Stimulated activated CD8-positive, alpha-beta memory T cell treated with anti-CD3 and anti-CD28 coated beads, Interleukin-2, amount 100 ng/mL, for 48 hours (primary cell): ENCODE measurements around the gene RBM8A.

Experiments
- DNase-seq, 2 donors: peaks; one replicate each; pipeline ENCODE4 v3.0.0-alpha.2; 2020; ENCODE audit warnings: low read depth in 2 of 2

RBM8A gene

GRCh38 chr1:145918144-145918991 lies 8.9 kb downstream of the RBM8A start, which contains the start of gene PEX11B:
Gene PEX11B (minus strand): TSS chr1:145918717. CDS start chr1:145918688, 29 bp downstream.
- peak; percentile 81 to 87 for DNase-seq

DNA sequence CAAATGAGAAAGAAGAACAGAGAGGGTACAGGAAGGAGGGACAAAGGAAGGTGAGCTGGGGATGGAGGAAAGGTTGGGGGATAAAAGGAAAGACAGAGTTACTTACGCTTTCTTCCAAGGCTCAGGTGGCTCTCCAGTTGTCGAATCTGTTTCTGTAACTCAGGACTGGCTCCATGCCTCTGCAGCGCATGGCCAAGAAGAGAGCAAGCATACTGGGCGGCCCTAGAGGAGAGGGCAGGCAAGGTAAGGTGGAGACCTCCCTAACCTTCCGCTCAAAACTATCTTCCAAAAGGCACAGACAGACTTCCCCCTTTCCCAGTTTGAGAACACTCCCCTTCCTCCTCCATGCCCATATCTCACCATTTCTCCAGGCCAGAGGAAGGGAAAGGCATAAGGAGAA lies 9.7 kb downstream of the RBM8A start:
- no peak for DNase-seq

GRCh38 chr1:145916745-145917144 lies 10.5 kb downstream of the RBM8A start:
- DNase-seq: no peak

GRCh38 chr1:145912128-145912641 lies 15.1 kb downstream of the RBM8A start:
- DNase-seq: no peak

GRCh38 chr1:145908653-145909052 lies 18.6 kb downstream of the RBM8A start:
- no peak for DNase-seq

GRCh38 chr1:145906954-145907753 lies 20.1 kb downstream of the RBM8A start:
- DNase-seq: no peak

DNA sequence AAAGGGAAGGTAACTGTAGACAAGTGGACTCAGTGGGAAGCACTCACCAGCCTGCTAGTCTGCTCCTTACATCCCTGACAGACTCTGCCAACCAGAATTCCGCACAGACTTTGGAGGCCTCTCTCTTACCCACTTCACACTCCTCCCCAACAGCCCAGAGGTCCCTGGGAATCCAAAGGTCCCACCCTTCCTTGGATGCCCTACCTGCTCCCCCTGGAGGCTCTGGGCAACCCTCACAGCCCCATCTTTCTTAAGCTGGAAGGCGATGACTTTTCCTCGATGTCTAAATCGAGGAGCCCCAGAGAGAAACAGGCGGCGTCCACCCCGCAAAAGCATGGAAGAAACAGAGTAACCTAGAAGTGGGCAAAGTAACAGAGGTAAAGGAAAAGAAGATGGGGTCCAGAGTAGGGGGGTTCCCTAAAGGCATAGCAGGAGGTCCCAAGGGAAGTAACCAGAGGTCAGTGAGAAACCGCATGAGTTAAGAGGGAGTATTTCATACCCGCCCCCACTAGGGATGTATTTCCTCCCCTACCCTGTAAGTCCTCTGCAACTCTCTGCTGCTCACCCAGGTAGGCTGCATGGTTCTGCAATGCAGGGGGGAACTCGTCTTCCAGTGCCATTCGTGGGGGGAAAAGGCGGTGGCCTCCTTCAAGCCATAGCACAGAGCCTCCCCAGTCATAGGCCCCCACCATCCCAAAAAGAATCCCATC lies 25.8 kb downstream of the RBM8A start:
- no peak for DNase-seq

GRCh38 chr1:145898756-145899155 lies 28.5 kb downstream of the RBM8A start:
- DNase-seq: no peak

DNA sequence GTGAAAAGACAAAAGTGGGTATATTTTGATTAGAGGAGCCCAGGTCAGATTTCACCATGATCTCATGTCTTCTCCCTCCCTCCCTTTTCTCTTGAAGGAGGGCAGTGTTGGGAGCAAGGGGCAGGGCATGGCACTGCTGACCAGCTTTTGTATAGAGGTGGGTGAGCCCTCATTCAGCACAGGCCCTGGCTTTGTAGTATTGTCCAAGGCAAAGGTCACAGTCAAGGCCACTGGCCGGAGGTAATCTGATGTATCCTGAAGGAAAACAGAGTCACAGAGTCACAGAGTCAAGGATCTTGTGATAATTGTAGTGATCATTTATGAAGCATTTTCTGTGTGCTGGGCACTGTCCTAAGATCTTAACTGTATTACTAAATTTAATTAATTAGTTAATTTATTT lies 29.3 kb downstream of the RBM8A start:
- DNase-seq: no peak

DNA sequence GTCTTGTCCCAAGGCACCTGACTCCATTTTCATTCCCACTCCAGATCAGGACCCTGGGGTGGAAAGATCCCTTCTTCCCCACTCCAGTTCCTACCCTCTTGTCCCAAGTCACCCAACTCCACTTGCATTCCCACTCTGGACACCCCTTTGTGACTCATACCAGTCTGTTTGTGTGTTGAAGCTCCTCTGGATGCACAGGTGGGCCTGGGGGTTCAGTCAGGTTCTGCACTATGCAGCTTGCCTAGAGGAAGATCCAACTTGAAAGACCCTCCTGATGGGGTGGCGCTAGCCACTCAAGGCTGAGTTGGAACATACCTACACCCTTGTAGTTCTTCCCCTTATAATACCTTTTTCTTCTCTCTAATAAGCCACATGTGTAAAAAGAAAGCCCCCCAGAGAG lies 31.8 kb downstream of the RBM8A start:
- DNase-seq: no peak

- no peak for DNase-seq
Observed at GRCh38 chr1:145893306-145894055, 33.8 kb downstream of the RBM8A start.

DNA sequence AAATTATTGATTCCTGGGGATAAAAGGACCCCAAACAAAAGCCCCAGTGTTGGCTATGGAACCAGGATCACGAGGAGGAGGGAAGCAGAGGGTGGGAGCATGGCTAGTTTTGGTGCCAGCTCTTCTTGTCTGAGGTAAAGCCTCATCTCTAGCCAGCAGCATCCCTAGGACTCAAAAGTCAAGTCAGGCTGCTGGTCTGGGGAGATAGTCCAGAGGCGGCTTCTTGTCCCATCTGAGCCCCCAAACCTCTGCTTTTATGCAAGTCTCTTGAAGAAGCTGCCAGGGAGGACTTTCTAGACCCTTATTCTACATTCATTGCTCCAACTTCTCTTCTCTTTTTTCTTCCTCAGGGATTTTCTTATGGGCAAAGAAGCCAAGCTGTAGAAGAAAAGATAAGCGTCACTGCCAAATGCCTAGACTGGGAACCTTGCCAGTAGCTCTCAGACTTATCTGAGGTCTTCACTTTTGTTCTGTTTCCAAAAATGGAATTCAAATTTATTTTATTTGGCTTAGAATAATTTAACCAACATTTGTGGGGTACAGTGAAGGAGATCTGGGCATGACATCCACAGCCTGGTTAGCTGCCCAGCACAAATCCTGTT lies 34.7 kb downstream of the RBM8A start:
- DNase-seq: no peak

GRCh38 chr1:145891587-145892485 lies 35.4 kb downstream of the RBM8A start:
- DNase-seq: peak; percentile 17 to 42

DNA sequence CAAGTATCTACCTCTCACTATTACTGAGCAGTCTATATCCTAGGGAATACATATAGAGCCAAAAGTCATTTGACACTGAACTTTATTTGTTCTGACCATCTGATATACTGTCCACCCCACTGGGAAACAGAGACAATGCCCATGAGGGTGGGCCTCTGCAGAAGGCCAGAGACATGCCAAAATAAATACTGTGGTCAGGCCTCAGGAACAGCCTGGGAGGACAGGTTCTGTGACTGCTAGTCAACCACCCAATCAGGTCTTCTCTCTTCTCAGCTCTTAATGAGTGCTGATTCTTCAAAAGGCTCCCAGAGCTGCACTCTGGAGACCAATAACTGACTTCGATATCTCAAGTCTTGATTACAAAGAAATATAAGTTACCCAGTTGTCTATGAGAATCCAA lies 36.1 kb downstream of the RBM8A start:
- DNase-seq: no peak

- DNase-seq: no peak
Observed at GRCh38 chr1:145889722-145890121, 37.6 kb downstream of the RBM8A start.

DNA sequence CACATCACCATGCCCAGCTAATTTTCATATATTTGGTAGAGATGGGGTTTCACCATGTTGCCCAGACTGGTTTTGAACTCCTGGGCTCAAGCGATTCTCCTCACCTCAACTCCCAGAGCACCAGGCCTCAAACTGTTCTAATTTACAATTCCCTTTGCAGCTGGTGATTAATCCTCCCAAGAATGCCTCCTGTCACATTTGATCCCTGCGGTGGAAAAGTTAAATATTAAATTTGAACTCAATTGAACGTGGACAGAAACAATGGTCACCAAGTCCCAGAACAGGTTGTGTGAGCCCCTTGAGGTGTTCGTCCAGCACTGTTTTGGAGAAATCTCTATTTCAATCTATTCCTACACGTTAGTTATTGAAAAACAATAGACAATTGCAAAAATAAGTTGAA lies 39.7 kb downstream of the RBM8A start:
- DNase-seq: no peak

DNA sequence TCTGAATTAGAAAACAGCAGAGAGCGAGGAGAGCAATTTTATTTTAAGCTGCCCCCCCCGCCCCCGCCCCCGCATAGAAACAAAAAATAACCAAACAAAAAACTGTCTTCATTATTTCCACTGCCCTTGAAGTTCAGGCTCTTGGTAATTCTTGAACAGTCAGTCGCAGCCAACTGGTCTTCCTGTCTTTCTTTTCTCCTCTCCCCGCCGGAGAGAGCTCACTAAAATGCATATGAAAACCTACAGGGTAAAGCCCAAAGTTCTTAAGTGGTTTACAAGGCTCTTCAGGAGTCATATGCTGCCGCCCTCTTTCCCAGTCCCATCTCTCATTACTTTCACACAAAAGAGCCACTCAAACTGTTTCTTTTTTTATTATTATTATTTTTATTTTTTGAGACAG lies 40.5 kb downstream of the RBM8A start:
- no peak for DNase-seq

DNA sequence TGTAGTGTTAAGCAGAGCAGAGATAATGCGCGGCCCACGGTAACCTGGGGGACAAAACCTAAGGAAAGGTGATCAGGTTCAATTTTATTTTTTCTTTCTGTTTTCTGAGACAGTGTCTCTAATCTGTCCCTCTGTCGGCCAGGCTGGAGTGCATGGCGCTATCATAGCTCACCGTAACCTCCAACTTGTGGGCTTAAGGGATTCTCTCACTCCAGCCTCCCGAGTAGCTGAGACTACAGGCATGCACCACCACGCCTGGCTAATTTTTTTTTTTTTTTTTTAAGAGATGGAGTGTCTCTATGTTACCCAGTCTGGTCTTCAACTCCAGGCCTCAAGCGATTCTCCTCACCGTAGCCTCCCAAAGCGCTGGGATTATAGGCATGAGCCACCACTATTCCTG lies 40.9 kb downstream of the RBM8A start:
- no peak for DNase-seq

- peak; percentile 82 to 85 for DNase-seq
Observed at GRCh38 chr1:145885738-145886287, 41.5 kb downstream of the RBM8A start, which contains the start of gene ANKRD35. Gene ANKRD35 (minus strand): TSS chr1:145885866. CDS start chr1:145885758, 108 bp downstream.
